Activated T-helper 9 cell treated with anti-CD3 and anti-CD28 coated beads, Interleukin-2, amount 50 U/mL, for 16 hours (primary cell): ENCODE measurements around the gene ESPN.
"Not testable (repeated sequence)": the region's sequence is repeated elsewhere in the genome, so short reads cannot be mapped to it uniquely, and the experiment has no call there.

Experiments
- DNase-seq: peaks from one replicate; pipeline ENCODE4 v3.0.0-alpha.2; 2020; ENCODE audit warnings: low read depth

The ESPN gene

DNA sequence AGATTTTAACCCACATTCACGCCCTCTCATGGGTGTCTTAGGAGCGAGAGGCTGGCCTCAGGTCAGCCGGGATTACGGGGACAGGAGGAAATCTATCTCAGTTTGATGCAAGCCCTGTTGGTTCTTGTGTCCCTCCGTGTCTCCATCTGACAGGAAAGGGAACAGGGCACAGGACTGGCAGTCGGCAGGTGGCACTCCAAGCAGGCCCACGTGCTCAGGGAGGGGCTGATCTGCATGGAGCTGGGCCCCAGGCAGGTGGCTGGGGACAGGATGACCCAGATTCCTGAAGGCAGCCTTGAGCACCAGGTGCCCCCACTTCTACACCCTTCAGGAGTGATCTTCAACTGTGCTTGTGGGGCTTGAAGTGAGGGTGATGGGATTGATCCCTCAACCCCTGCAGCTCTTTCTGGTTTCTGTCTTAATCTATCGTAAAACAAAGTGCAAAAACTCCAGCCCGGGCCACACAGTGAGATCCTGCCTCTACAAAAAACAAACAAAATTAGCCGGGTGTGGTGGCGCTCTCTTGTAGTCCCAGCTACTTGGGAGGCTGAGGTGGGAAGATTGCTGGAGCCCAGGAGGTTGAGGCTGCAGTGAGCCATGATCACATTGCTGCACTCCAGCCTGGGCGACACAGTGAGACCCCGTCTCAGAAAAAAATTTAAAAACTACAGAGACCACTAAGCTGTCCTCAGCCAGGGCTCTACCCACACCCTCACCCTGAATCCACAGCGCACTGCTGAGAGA is 58.6 kb downstream of the ESPN start:
- no peak for DNase-seq

DNA sequence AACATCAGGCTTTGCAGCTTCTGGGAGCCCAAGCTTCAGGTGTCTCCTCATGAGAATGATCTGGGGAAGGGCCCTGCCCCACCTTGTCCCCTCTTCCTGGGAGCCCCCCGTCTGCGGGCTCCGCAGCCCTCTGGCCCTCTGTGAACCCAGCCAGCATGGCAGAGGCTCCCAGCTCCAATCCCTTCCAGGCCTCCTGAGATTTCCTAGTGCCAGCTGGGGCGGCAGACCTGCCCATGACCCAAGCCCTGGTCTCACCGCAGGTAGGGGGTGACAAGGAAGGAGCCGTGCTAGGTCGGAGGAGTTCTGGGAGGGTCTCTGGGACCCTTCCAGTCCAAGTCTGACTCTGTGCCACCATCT is 59.2 kb downstream of the ESPN start:
- DNase-seq = no peak

DNA sequence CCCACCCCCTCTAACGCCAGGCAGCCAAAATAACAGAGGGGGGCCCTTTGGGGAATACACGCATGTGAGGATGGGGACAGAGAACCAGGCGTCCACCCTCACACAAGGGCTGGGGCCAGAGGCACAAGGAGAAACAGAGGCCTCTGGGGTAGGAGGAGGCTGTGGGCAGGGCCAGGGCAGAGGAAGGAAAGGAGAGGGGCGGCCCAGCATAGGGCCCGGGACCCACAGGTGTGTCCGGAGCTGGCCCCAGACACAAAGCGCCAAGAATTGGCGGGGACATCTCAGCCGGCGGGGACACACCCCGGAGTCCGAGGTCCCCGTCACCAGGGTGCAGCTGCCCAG is 60.2 kb downstream of the ESPN start:
- DNase-seq = no peak

DNA sequence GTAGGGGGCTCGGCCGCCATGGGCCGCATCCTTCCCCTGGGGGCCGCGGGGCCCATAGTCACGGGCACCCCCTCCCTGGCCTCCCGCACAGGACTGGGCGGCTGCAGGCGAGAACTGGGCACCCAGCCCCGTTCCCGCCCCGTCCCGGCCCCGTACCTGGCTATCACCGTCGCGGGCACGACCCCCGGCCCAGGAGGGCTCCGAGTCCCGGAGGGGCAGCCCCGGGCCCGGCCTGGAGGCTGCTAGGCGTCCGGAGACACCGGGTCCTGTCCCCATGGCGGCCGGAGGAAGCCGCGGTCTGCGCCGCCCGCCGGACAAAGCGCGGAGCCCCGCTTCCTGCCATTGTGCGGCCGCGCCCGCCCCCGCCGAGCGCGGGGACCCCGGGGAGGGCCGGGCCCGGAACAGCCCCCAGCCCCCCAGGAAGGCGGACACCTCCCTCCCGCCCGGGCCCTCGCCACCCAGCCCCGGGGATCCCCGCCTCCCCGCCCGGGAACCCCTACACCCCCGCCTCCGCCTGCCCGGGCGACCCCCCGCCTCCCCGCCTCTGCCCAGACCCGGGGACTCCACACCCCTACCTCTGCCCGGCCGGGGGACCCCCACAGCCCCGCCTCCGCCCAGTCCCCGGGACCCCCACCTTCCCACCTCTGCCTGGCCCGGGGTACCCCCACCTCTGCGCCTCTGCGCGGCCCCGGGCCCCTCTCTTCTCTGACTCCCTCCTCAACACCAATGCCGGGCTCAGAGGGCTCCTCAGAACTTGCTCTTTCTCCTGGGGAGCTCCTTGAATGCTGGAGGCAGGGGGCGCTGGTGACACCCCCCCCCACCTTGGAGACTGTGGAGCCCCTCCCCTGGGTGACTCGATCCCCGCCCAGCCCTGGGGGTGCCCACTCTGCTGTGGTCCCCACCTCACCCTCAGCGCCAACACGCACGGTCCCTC is 60.9 kb downstream of the ESPN start:
- no peak for DNase-seq

DNA sequence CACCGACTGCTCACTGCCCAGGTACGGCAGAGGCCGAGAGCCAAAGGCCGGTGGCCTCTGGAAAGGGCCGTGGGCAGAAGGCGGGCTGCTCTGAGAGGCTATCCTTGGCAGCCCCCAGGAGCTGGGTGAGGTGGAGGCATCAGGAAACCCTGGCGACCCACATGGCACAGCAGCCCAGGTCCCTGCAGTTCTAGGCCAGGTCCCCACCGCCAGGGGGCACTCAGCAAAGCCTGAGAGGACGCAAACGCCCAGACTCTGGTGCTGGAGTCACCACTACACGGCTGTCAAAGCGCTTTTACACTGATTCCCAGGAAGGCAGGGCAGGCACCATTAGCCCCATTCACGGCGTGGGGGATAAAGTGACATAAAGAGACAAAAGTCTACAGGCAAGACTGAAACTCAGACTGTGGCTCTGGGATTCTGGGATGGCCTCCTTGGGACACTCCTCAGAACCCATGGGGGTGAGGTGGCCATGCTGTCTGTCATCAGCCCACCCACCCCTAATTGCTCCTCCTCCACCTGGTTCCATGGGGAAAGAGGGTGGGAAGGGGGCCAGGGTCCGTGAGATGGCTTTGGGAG is 61.9 kb downstream of the ESPN start:
- peak; percentile 78 for DNase-seq

DNA sequence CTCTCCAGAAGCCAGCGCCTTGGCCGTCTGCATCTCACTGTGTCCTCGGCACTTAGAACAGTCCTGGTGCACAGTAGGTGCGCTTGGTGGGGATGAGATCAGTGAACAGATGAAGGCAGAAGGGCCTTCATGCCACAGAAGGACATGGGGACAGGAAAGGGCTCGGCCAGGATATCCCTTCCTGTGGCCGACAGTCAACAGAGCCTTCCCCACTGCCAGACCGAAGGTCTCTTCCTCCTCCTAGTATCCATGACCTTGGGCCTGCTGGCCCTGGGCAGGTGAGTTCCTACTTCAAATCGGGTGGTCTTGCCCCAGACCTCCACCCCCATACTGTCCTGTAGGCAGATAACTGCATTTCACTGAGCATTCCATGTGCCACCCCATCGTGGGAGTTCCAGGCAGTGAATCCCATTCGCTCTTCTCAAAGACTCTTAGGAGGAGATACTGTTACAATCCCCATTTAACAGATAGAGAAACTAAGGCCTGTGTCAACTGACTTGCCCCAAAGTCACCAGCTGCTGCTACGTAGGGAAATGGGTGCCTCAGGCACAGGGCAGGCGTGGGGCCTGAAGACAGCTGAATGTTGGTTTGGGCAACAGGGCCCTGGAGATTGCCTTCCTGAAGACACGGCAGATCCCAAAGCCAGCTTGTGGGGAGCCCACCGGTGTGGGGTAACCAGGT is 63.4 kb downstream of the ESPN start:
- no peak for DNase-seq

DNA sequence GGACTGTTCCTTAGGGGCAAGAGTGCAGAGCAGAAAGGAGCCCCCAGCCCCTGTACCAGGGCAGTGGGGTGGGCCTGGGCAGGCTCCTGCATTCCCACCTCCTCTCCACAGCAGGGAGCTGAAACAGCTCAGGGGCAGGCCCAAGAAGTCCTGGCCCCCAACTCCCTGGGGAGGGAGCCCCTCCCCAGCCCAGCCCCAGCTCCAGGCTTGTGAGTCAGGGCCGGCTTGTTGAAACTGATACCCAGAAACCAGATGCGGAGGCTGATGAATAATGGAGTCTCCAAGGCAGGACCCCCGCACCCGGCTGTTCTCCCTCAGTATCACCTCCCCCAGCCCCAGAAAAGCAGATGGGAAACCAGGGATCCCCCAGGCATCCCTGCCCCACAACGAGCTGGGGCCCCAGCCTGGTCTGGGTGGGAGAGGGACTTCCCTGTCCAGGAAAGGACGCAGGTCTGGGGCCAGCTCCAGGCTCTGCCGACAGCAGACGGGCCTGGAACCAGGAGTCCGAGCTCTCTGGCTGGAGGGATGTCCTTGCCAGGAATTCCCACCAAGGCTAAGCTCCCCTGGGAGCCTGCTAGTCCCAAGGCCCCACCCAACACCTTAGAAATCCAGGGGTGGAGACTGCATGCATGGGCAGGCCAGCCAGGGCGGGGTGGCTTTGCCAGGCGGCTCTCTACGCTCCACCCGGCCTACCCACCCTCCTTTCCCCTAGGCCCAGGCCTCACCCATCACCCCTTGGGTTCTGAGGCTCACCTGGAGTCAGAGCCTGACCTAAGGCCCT is 64.2 kb downstream of the ESPN start:
- DNase-seq = no peak

GRCh38 chr1:6489383-6489765 is 64.8 kb downstream of the ESPN start:
- no peak for DNase-seq

GRCh38 chr1:6489799-6490180 is 65.2 kb downstream of the ESPN start:
- DNase-seq = peak; percentile 72

DNA sequence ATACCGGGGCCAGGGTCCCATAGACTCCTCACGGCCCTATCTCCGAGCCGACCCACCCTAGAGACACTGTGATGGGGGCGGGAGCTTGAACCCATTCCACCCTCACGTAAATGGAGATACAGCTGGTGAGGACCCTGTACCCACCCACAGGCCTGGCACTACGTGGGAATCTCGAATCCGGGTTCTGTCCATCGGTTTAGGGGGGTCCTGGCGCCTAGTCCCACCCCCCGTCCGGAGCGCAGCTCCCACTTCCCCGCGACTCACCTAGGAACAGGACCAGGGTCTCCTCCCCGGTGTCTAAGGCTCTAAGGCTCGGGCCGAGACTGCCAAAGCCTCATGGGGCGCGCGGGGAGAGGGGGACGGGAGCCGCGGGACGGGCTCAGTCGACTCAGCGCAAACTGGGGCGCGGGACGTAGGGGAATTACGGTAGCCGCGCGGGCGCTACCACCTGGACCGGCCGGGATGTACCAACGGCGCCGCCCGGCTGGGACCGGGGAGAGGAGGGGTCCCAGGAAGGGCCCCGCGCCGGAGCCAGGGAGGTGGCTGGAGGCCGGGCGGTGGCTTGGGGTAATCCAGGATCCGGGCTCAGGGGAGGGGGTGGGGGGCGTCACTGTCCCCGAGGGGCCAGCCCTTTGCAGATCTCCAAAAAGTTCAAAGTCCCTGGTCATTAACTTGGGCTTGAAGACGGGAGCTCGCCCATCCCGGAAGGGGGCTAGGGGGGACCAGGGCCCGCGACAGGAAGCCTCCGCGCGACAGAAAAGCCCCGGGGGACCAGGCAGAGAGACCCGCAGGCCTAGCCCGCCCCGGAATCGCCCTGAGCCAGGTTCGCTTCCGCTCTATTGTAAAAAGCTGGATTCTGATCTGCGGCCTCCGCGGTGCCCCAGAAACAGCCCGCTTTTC is 65.9 kb downstream of the ESPN start:
- DNase-seq = peak; percentile 36

GRCh38 chr1:6491081-6491449 is 66.5 kb downstream of the ESPN start:
- DNase-seq = no peak

DNA sequence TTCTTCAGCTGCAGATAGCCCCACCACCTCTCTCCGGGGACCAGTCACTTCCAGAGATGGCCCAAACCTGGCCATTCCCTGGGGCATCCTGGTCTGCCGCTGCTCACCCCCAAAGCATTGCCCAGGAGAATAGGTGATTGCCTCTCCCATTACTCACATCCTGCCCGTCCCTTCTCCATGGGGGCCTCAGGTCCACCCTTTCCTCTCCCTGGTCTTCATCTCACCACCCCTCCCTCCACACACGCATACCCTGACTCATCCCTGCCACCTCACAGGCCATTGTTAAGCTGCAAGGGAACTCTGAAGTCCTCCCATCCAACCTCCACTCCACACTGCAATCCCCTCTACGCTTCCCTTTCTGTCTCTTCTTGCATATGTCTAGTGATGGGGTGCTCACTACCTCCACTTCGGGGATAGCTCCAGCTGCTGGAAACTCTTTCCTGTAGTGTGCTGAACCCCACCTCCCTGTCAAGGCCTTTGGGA is 66.9 kb downstream of the ESPN start, which contains the start of gene PLEKHG5:
PLEKHG5 (minus strand) TSS at position 188 of the 483 bp plus-strand sequence. CDS start 14,096 bp downstream, outside the sequence.
- DNase-seq = no peak

DNA sequence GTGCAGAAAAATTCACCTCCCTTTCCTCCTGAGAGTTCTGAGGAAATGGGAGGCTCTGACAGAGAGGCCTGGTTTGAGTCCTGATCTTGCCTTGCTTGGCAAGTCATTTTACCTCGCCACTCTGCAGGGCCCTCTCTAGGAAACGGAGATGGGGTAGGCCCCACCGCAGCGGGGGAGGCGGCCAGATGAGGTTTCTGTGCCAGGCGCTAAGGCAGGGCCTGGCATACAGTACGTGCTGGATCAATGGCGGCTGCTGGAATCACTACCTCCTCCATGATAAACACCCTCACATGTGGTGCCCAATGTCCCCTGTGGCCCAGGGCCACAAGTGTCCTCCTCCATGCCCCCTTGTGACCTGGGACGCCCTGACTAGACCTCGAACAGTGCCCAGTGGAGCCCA is 67.4 kb downstream of the ESPN start:
- no peak for DNase-seq

GRCh38 chr1:6493834-6494223 is 69.3 kb downstream of the ESPN start:
- not testable (repeated sequence) for DNase-seq

- no peak for DNase-seq
Measured at GRCh38 chr1:6494627-6495026, 70.1 kb downstream of the ESPN start.

GRCh38 chr1:6495041-6495441 is 70.5 kb downstream of the ESPN start:
- DNase-seq = no peak

DNA sequence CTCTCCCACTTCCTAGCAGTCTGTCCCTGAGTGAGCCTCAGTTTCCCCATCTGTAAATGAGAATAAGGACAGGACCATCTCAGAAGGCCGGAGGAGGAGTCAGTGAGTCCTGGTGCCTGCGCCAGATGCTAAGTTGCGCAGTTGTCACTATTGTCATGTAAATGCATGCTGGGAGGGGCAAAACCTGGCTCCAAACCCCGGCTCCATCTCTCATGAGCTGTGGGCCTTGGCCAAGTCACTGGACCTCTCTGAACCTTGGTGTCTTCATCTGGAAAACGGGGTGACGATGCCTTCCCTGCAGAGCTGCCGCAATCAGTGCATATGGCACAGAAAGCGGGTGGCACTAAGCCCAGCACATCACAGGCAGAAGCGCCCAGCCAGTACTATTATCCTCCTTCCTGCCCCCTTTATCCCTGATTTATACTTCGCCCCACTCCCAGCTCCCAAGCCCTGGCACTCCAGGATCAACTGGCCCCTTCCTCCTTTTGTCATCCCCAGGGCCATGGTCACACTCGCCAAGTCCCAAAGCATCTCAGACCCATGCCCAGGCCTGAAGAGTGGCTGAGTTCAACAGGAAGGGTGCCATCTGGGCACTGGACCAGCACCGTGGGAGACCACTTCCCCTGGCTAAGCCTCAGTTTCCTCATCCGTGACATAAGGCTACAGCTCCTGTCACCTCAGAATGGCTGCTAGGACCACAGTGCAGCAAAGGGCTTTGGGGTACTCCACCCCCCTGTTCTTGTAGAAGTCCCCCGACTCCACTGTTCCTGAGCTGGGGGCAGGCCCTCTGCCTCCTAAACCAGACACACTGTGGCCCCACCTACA is 71.2 kb downstream of the ESPN start:
- DNase-seq = no peak

DNA sequence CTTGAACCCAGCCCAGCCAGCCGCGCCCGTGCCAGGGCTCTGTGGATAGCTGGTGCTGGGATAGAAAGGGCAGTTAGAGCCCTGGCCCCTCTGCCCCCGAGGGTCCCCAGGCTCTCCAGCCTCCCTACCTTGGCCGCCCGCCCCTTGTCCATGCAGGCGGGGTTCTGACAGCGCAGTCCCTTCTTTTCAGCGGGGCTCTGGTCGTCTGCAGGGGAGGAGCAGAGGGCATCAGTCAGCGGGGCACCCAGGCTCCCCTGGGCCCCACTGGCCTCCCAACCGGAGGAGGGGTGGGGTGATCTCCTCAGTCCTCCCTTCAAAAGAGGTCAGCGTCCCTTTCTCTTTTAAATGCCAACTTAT is 71.8 kb downstream of the ESPN start:
- no peak for DNase-seq

DNA sequence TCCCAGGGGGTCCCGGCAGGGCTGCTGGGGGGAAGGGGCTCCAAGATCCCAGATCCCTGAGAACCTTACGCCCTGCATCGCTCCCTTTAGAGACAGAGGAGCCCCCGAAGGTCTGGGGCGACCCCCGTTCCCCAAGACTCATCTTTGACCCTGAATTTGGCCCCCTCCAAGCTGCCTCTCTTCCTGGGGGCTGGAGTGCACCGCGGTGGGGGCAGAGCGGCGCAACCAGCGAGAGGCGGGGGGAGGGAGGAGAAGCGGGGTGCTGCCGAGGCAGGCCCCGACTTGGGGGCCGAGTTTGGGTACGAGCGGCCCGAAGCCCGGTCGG is 72.3 kb downstream of the ESPN start:
- DNase-seq = no peak
